Measurements from ENCODE around the gene GPC5.
"Not testable (repeated sequence)": the region's sequence is repeated elsewhere in the genome, so short reads cannot be mapped to it uniquely, and the experiment has no call there.

Gene GPC5

DNA sequence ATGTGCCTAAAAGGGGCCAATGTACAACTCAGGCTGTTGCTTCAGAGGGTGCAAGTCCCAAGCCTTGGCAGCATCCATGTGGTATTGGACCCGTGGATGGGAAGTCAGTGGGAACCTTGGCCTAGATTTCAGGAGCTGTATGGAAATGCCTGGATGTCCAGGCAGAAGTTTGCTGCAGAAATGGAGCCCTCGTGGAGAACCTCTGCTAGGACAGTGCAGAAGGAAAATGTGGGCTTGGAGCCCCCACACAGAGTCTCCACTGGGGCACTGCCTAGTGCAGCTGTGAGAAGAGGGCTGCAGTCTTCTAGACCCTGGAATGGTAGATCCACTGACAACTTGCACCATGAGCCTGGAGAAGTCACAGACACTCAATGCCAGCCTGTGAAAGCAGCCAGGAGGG, 28.5 kb downstream of the GPC5 start:
- H3K4me3 ChIP-seq (ENCODE audit: low read depth, low read length), result no peak overlapping the region

DNA sequence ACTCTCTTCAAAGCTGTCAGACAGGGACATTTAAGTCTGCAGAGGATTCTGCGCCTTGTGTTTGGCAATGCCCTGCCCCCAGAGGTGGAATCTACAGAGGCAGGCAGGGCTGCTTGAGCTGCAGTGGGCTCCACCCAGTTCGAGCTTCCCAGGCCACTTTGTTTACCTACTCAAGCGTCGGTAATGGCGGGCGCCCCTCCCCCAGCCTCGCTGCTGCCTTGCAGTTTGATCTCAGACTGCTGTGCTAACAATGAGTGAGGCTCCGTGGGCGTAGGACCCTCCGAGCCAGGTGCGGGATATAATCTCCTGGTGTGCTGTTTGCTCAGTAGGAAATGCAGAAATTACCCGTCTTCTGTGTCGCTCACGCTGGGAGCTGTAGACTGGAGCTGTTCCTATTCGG, 40.3 kb downstream of the GPC5 start:
- not testable (repeated sequence) for H3K4me3 ChIP-seq (ENCODE audit: low read depth, low read length); DNase-seq (ENCODE audit: low read depth)

More for the DNA sequence above, 28.5 kb downstream of the GPC5 start:
- no peak for DNase-seq (ENCODE audit: low read depth)

DNA sequence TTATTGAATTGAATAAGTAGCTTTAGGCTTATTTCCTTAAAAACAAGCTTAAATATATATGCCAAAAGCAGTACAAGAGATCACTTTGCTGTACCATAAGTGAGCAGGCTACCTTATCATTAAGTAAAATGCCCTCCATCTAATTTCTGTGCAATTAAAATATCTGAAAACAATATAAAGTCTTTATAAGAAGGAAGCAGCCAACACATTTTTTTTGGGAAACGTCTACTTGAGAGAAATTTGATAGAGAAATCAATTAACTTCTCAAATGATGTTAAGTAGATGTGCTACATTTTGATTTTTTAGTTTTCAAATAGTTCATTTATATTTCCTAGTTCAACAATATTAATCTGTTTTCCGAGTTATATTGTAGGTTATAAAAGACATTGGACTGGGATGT, 52.5 kb downstream of the GPC5 start:
- DNase-seq (ENCODE audit: low read depth), result no peak
- no peak overlapping the region for H3K4me3 ChIP-seq (ENCODE audit: low read depth, low read length)

DNA sequence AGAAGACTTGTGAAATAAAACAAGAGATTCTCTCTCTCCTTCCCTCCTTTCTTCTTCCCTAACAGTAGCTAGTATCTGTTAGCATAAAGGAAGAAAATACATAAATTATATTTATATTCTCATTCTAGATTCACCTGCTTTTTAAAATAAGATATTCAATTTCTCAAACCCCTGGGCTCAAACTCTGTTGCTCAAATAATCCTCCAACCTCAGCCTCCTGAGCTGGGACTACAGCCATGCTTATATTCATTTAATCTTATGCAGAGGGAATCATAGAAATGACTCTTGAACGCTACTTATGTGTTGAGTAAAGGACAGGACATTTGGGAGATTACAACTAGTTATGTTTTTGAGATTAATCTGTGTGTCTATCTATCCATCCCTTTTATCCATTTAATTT, 56.2 kb downstream of the GPC5 start:
- H3K4me3 ChIP-seq (ENCODE audit: low read depth, low read length), result no peak overlapping the region
- DNase-seq (ENCODE audit: low read depth), result no peak

DNA sequence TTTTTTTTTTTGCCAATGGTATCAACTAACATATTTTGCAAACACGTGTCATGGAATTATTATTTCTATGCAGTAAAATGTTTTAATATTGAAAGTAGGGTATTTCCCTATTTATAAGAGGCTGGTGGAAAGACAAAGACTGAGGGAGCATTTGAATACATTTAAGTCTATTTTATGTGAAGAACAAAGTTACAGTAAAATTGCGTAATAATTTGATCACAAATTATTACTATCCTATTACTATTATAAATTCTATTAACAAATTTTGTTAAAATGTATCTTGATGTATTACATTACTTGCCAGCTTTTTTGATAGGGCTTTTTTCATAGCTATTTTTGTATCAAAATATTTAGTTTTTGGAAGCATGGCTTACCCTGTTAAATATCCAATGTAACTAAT, 58.4 kb downstream of the GPC5 start:
- H3K4me3 ChIP-seq (ENCODE audit: low read depth, low read length), result no peak overlapping the region
- DNase-seq (ENCODE audit: low read depth), result no peak

DNA sequence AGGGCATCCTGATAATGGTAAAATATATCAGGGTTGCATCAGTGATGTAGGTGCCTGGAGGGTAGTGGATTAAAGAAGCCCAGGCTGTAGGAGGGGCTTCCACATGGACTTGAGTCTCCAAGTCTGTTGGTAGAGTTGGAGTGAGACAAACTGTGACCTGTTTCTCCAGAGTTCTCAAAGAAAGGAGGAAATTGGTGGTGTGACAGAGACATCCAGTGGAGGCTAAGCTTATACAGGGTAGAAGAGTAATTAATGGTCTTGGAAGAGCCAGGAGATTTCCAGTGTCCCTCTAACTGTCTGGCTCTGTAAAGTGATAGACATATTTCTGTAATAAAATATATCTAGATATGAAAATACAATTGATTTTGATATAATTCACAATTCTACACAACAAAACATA, 61.1 kb downstream of the GPC5 start:
- DNase-seq (ENCODE audit: low read depth), result no peak
- H3K4me3 ChIP-seq (ENCODE audit: low read depth, low read length), result no peak overlapping the region

DNA sequence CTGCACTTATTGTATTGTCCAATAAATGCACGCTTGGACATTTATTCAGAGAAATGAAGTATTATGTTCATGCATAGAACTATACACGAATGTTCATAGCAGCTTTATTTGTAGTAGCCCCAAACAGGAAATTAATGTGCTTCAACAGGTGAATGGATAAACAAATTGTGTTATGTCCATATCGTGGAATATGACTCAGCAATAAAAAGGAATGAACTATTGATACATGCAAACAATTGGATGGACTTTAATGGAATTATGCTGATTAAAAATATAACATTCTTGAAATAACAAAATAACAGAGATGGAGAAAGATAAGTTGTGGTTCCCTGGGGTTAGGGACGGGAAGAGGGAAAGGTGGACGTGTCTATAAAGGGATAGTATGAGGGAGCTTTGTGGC, 65.9 kb downstream of the GPC5 start:
- DNase-seq (ENCODE audit: low read depth), result no peak

DNA sequence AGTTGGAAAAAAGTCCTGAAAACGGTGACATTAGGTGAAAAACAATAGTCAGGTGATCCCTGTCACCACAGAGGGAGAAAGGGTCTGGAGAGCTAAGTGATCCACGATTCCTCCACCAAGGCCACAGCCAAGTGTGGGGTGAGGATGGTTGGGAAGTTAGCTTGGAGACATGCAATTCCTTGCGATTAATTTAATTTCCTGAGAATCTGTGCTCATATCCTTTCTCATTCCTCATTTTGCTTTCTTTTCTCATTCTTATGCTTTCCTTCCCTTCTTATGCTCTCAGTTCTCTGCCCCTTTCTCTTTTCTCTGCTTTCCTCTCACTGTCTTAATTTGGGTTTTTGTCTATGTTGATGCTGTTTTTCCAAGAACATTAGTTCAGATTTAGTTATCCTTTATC, 68.8 kb downstream of the GPC5 start:
- DNase-seq (ENCODE audit: low read depth), result no peak
- H3K4me3 ChIP-seq (ENCODE audit: low read depth, low read length), result no peak overlapping the region

More for the DNA sequence above, 65.9 kb downstream of the GPC5 start:
- H3K4me3 ChIP-seq (ENCODE audit: low read depth, low read length), result no peak overlapping the region

DNA sequence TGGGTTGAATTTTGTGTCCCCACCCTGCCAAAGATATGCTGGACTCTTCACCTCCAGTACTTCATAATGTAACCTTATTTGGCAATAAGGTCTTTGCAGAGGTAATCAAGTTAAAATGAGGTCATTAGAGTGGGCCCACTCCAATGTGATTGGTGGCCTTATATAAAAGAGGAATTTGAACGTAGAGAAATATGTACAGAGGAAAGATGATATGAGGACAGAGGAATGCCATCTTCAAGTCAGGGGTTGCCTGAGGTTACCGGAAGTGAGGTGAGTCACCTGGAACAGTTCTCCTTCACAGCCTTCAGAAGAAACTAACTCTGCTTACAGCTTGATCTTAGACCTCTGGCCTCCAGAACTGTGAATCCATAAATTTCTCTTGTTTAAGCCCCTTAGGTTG, 69.9 kb downstream of the GPC5 start:
- no peak overlapping the region for H3K4me3 ChIP-seq (ENCODE audit: low read depth, low read length)
- no peak for DNase-seq (ENCODE audit: low read depth)

DNA sequence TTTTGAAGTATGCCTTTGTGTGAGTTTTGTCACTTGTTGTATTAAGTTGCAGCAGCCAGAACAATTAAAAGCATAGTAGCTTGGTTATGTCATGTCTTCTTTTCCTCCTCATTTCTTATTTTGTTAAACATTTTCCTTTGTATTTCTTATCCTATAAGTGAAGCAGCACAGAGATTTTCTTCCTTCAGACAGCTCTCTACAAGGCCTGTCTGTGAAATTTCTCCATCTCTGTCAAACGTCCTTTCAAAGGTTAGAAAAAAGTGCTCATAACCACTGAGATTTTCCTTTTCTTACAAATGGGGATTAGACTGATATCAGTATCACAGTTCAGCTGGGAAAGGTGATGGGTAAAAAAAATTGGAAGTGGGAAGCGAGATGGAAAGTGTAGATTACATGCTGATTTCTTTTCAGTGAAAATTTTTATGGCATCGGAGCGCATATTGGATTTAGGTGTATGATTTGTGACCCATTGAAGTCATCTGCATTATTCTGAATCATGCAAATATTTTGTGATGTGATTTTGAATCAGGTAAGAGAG, 71.7 kb downstream of the GPC5 start:
- H3K4me3 ChIP-seq (ENCODE audit: low read depth, low read length), result no peak overlapping the region
- DNase-seq (ENCODE audit: low read depth), result no peak

DNA sequence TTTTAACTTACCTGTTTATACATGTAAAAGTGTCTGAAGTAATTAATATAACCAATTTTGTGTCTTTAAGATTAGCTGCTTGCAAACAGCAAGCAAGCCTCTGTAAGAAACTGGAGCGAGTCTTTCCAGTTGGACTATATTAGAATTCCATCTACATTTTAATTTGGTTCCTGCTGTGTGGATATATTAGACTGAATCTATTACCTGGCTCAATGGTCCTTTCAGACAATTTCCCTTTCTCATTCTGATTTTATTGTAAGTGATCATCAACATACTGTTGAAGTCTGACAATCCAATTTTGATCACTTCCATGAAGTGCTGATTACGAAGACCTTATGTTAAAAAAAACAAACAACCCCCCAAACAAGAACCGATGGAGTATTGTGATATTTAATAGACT, 72.3 kb downstream of the GPC5 start:
- H3K4me3 ChIP-seq (ENCODE audit: low read depth, low read length), result no peak overlapping the region
- DNase-seq (ENCODE audit: low read depth), result no peak

DNA sequence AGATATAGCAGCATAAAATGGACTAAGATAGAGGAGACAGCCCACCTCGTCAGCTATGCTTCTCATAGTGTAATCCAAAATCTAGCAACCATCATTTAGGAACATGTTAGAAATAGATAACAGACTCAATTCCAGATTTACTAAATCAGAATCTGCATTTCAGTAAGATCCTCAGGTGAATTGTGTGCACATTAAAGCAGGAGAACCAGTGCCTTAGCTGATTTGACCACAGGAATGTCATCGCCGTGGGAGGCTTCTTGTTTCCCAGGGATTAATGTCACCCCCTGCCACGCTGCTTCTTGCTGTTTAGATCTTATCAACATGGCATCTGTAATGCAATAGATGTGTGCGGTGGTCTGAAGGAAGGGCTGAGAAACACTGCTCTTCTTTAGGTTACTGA, 84.0 kb downstream of the GPC5 start:
- no peak for DNase-seq (ENCODE audit: low read depth)
- no peak overlapping the region for H3K4me3 ChIP-seq (ENCODE audit: low read depth, low read length)

DNA sequence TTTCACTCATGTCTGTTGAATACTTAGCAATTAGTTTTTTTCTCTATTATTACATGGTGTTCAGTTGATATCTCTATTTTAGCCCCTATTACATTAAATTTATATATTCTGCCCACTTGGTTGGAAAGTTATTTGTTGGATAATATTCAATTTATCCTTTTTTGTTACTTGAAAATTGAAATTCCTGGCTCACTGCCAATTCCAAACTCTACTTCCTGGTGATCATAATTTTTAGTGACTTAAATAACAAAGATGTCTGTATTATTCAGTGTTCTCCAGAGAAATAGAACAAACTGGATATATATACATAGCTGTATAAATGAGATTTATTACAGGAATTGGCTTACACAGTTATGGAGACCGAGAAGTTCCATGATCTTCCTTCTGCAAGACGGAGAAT, 93.6 kb downstream of the GPC5 start:
- no peak for DNase-seq (ENCODE audit: low read depth)
- H3K4me3 ChIP-seq (ENCODE audit: low read depth, low read length), result no peak overlapping the region

DNA sequence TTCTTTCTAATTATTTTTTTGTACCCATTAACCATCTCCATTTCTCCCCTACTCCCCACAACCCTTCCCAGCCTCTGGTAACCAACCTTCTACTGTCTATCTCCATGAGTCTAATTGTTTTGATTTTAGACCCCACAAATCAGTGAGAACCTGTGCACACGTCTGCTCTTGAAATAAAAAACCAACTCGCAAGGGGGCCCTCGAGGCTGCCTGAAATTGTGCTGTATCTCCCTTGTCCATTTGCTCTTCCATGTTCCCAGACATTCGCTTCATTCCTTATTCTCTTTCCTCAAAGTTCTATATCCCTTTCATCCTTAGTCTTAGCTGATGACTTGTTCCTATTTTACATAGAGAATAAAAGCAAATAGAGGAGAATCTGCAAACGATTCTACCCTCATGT, 95.0 kb downstream of the GPC5 start:
- no peak overlapping the region for H3K4me3 ChIP-seq (ENCODE audit: low read depth, low read length)

DNA sequence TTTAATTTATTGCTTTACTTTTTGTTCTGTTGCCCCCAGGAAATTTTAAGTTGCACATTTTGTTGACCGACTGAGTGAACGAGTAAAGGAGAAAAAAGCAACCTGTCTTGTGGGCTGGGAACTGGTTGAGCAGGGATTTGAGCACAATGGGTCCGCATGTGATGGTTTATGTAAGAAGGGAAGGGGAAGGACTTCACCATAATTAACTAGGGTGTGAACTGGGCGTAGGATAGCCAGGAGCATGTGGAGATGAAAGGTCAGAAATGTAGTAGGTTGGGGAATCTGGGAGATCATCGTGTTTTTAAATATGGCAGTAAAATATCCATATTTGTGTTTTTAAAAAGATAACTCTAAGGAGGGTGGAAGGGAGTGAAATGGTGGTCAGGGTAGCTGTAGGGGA, 99.9 kb downstream of the GPC5 start:
- no peak for DNase-seq (ENCODE audit: low read depth)
- H3K4me3 ChIP-seq (ENCODE audit: low read depth, low read length), result no peak overlapping the region

More for the DNA sequence above, 95.0 kb downstream of the GPC5 start:
- no peak for DNase-seq (ENCODE audit: low read depth)

DNA sequence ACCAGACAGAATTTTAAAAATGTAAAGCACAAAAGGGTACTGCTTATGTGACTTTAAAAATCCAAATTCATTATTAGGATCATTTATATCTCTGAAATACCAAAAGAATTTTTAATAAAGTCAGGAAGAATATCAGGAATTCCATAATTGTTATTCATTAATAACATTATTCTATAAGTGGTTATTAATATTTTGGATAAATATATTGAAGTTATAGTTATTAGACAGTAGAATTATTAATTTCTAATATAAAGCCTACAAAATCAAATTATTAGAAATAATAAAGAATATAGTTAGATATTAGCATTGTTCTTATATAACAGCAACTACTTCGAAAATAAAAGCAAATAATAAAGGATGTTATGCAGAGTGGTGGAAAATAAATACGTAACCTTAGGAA, 105.8 kb downstream of the GPC5 start:
- no peak overlapping the region for H3K4me3 ChIP-seq (ENCODE audit: low read depth, low read length)
- no peak for DNase-seq (ENCODE audit: low read depth)

DNA sequence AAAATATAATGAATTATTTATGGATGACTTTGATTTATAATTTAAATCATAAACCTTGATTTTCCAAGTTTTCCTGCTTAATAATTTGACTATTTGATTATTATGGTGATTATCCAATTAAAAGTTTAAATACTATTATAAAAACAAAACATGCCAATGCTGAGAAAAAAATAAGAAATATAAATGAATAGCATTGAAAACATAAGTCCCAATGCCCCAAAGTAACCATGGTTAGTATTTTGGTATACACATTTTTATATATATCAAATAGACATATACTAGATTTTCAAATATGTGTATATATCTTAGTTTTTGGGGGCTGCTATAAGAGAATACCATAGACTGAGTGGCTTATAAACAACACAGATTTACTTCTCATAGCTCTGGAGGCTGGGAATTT, 108.3 kb downstream of the GPC5 start:
- H3K4me3 ChIP-seq (ENCODE audit: low read depth, low read length), result no peak overlapping the region
- no peak for DNase-seq (ENCODE audit: low read depth)

DNA sequence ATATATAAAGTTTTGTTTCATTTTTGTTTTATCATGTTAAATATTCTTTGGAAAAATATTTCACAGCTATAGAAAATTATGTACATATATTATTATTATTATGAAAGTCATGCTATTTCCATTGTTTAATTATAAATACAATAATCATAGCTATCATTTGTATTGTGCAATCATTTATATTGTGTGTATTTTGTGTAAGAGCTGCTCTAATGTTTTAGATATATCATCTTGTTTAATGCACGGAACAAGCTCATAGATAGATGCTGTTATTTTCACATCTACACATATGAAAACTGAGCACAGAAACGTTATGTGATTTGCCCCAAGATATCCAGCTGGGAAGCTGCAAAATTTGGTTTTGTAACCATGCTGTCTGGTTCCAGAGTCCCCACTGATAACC, 111.6 kb downstream of the GPC5 start:
- no peak overlapping the region for H3K4me3 ChIP-seq (ENCODE audit: low read depth, low read length)

DNA sequence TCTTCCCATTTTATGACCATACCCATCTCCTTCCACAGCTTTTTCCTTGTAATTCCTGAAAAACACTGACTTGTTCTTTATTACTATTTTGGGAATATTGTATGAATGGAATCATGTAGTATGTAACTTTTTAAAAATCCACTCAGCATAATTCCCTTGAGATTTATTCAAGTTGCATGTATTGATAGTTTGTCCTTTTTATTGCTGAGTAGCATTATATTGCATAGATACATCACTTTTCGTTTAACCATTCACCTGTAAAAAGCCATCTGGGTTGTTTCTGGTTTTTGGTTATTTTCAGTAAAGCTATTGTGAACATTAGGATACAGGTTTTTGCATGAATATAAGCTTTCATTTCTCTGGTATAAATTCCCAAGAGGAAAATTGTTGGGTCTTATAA, 115.4 kb downstream of the GPC5 start:
- H3K4me3 ChIP-seq (ENCODE audit: low read depth, low read length), result no peak overlapping the region
- no peak for DNase-seq (ENCODE audit: low read depth)

More for the DNA sequence above, 111.6 kb downstream of the GPC5 start:
- no peak for DNase-seq (ENCODE audit: low read depth)

DNA sequence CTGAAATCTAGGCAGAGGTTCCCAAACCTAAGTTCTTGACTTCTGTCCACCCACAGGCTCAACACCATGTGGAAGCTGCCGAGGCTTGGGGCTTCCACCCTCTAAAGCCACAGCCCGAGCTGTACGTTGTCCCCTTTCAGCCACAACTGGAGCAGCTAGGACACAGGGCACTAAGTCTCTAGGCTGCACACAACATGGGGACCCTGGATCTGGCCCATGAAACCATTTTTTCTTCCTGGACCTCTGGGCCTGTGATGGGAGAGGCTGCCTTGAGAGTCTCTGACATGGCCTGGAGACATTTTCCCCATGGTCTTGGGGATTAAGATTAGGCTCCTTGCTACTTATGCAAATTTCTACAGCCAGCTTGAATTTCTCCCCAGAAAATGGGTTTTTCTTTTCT, 118.4 kb downstream of the GPC5 start:
- no peak for DNase-seq (ENCODE audit: low read depth)

DNA sequence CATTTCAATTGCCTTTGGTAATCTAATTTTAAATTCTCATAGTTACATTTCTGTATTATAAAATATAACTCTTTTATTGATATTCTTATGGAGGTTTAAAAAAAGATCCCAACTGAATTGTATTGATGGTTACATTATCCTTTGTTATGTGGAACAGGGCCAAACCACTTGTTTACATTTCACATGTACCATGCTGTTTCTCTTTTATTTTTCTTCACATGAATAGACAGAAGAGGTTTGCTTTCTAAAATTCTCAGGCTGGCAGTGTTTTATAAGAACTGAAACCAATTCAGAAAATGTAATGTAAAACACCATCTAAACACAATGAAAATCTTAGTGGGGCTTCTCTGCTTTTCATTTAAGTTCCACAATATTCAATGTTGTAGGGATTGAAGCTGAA, 122.5 kb downstream of the GPC5 start:
- no peak for DNase-seq (ENCODE audit: low read depth)
- no peak overlapping the region for H3K4me3 ChIP-seq (ENCODE audit: low read depth, low read length)

More for the DNA sequence above, 118.4 kb downstream of the GPC5 start:
- no peak overlapping the region for H3K4me3 ChIP-seq (ENCODE audit: low read depth, low read length)

DNA sequence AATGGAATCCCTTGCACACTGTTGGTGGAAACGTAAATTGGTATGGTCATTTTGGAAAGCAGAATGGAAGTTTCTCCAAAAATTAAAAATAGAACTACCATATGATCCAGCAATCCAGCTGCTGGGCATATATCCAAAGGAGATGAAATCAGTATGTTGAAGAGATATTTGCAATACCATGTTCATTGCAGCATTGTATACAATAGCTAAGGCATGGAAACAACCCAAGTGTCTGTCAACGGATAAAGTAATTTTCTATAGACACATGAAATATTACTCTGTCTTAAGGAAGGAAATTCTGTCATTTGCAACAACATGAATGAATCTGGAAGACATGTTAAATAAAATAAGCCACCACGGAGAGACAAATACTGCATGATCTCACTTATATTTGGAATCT, 124.7 kb downstream of the GPC5 start:
- DNase-seq (ENCODE audit: low read depth), result no peak
- H3K4me3 ChIP-seq (ENCODE audit: low read depth, low read length), result no peak overlapping the region
